Measurements from ENCODE around the gene FAXC.

GRCh38 chr6:99276747-99277146 lies 72.7 kb downstream of the FAXC start:
- TF ChIP-seq EP300 (IDR thresholded peaks at IDR 0.05; ENCODE audit: borderline replicate concordance): no peak
- no peak for TF ChIP-seq CREB1 (IDR thresholded peaks at IDR 0.05; ENCODE audit: low read depth)
- no peak for TF ChIP-seq MAX (IDR thresholded peaks at IDR 0.05)
- TF ChIP-seq REST (IDR thresholded peaks at IDR 0.05; ENCODE audit: low read depth): no peak
- TF ChIP-seq RAD21 (IDR thresholded peaks at IDR 0.05; ENCODE audit: low read depth): no peak
- no peak for TF ChIP-seq FOXM1 (IDR thresholded peaks at IDR 0.05; ENCODE audit: borderline replicate concordance, low read depth)
- no peak for TF ChIP-seq CEBPB (IDR thresholded peaks at IDR 0.05)
- TF ChIP-seq EGR1 (IDR thresholded peaks at IDR 0.05): no peak
- TF ChIP-seq NFIC (IDR thresholded peaks at IDR 0.05): no peak
- no peak for TF ChIP-seq TCF12 (IDR thresholded peaks at IDR 0.05; ENCODE audit: low read depth)
- TF ChIP-seq YY1 (IDR thresholded peaks at IDR 0.05; ENCODE audit: low read depth): no peak
- no peak for TF ChIP-seq USF1 (IDR thresholded peaks at IDR 0.05)
- no peak for TF ChIP-seq TAF1 (IDR thresholded peaks at IDR 0.05; ENCODE audit: low read depth)
- no peak for TF ChIP-seq TEAD4 (IDR thresholded peaks at IDR 0.05)

Data from Ishikawa (cell line).